Activated T-helper 17 cell treated with anti-CD3 and anti-CD28 coated beads, Interleukin-2, amount 50 U/mL, for 72 hours (primary cell): Measurements from ENCODE around the gene PLEKHO2. TPM values are rescaled to one million over a fixed set of nuclear protein-coding genes. Genes with fewer than 3 reads are reported as not detected.
"Not testable (repeated sequence)": the region's sequence is repeated elsewhere in the genome, so short reads cannot be mapped to it uniquely, and the experiment has no call there.

Source experiments
- ATAC-seq: fragments of 150-1000 bp; cut with Tn5 transposase; replicated peaks from 2 replicates; pipeline ENCODE4 v1.10.0; 2021; ENCODE audit warnings: mild to moderate bottlenecking, moderate library complexity
- H3K27ac Mint-ChIP-seq: one replicate; pipeline ENCODE4 v1.8.0; 2022; ENCODE audit warnings: mixed read lengths
- H3K27me3 Mint-ChIP-seq: one replicate; pipeline ENCODE4 v1.8.0; 2022; ENCODE audit warnings: mixed read lengths
- H3K36me3 Mint-ChIP-seq: one replicate; pipeline ENCODE4 v1.8.0; 2022; ENCODE audit warnings: low read depth, mild to moderate bottlenecking, mixed read lengths
- H3K4me1 Mint-ChIP-seq: one replicate; pipeline ENCODE4 v1.8.0; 2022; ENCODE audit warnings: mixed read lengths
- H3K4me3 Mint-ChIP-seq: one replicate; pipeline ENCODE4 v1.8.0; 2022; ENCODE audit warnings: mild to moderate bottlenecking, mixed read lengths
- H3K9me3 Mint-ChIP-seq: one replicate; pipeline ENCODE4 v1.8.0; 2022; ENCODE audit warnings: mixed read lengths
- total RNA-seq, 2 donors: library from RNA; stranded (reverse); gene quantifications; one replicate each; pipeline ENCODE4 v1.2.3, GENCODE V29; 2022

Gene PLEKHO2, protein sequence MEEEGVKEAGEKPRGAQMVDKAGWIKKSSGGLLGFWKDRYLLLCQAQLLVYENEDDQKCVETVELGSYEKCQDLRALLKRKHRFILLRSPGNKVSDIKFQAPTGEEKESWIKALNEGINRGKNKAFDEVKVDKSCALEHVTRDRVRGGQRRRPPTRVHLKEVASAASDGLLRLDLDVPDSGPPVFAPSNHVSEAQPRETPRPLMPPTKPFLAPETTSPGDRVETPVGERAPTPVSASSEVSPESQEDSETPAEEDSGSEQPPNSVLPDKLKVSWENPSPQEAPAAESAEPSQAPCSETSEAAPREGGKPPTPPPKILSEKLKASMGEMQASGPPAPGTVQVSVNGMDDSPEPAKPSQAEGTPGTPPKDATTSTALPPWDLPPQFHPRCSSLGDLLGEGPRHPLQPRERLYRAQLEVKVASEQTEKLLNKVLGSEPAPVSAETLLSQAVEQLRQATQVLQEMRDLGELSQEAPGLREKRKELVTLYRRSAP
- 10 to 100 TPM; 21.8 to 25.9 TPM for total RNA-seq

DNA sequence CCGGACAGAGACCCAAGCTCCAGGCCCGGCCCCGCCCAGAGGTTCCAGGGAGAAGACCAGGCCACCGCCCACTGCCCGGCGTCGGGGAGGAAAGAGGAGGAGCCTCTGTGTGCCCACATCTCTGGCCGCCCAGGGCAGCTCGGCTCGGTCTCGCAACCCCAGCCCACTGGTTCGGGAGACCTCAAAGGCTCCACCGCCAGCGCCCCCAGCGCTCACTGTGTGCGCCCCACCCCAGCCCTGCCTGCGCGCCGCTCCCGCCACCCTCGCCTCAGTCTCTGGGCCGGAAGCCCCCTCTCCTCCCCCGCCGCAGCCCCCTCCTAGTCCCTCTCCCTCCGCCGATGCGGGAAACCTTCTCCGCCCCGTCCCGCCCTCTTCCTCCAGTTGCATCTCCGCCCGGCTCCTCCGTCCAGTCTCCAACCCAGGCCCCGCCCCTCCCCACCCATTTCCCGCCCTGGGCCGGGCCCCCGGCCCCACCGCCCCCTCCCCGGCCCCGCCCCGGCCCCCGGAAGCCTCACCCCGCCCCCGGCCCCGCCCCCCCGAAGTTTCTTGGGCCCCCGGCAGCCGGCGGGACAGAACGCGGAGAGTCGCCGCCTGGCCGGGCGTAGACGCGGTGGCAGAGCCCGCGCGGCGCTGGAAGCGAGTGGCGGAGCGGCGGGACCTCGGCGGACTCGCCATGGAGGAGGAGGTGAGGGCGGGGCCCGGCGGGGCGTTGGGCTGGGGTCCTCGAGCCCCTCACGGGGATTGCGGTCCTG, at the start of gene PLEKHO2:
Gene PLEKHO2 (plus strand): TSS at position 572 of the 752 bp plus-strand sequence. CDS start 102 bp downstream, at position 674.
- Mint-ChIP-seq H3K27me3 (no peaks in the 10 kb centered on the region), H3K4me3 (peak within 1 kb of the TSS; percentile 97), H3K4me1 (peaks cover 50% of the 10 kb centered on the region), H3K27ac (peak within 1 kb of the TSS; percentile 92), H3K9me3 (no peaks in the 10 kb centered on the region), H3K36me3 (peaks cover 42% of the 10 kb centered on the region)
- peak; percentile 84 for ATAC-seq

DNA sequence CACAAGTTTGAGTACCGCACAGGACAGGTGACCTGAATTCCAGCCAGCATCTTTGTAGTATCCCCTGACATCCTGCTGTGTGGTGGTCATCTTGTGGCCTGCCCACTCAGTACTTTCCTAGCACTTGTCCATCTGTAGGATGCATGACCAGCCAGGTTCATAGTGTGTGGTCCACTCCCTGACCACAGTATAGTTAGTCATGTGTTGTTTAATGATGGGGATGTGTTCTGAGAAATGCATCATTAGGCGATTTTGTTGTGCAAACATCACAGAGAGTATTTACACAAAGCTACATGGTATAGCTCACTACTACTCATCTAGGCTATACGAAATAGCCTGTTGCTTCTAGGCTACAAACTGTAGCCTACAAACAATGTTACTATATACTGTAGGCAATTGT, 49.4 kb upstream of the PLEKHO2 start:
- H3K36me3 Mint-ChIP-seq, result no peaks in the 10 kb centered on the region
- H3K9me3 Mint-ChIP-seq, result no peaks in the 10 kb centered on the region
- H3K4me3 Mint-ChIP-seq, result no peak overlapping the region
- no peak for ATAC-seq
- no peaks in the 10 kb centered on the region for H3K4me1 Mint-ChIP-seq
- H3K27me3 Mint-ChIP-seq, result no peaks in the 10 kb centered on the region
- H3K27ac Mint-ChIP-seq, result no peak overlapping the region

- not testable (repeated sequence) for H3K36me3 Mint-ChIP-seq, ATAC-seq, H3K4me1 Mint-ChIP-seq, H3K4me3 Mint-ChIP-seq, H3K9me3 Mint-ChIP-seq, H3K27me3 Mint-ChIP-seq, H3K27ac Mint-ChIP-seq
Observed at GRCh38 chr15:64795299-64795698, 46.4 kb upstream of the PLEKHO2 start.

- ATAC-seq, H3K4me1 Mint-ChIP-seq, H3K9me3 Mint-ChIP-seq, H3K4me3 Mint-ChIP-seq, H3K27ac Mint-ChIP-seq, H3K36me3 Mint-ChIP-seq, H3K27me3 Mint-ChIP-seq: not testable (repeated sequence)
Observed at GRCh38 chr15:64795921-64796320, 45.8 kb upstream of the PLEKHO2 start.

- not testable (repeated sequence) for H3K4me1 Mint-ChIP-seq, H3K4me3 Mint-ChIP-seq, H3K27me3 Mint-ChIP-seq, H3K27ac Mint-ChIP-seq, H3K36me3 Mint-ChIP-seq, H3K9me3 Mint-ChIP-seq, ATAC-seq
Observed at GRCh38 chr15:64798905-64799304, 42.8 kb upstream of the PLEKHO2 start.

- Mint-ChIP-seq H3K36me3 (no peaks in the 10 kb centered on the region), H3K4me1 (no peaks in the 10 kb centered on the region), H3K27me3 (no peaks in the 10 kb centered on the region), H3K4me3 (no peak overlapping the region), H3K27ac (no peak overlapping the region), H3K9me3 (no peaks in the 10 kb centered on the region)
- ATAC-seq, result no peak
Observed at GRCh38 chr15:64800476-64800875, 41.2 kb upstream of the PLEKHO2 start.

GRCh38 chr15:64803526-64803925, 38.2 kb upstream of the PLEKHO2 start:
- H3K4me3 Mint-ChIP-seq, result no peak overlapping the region
- no peak overlapping the region for H3K27ac Mint-ChIP-seq
- no peaks in the 10 kb centered on the region for H3K9me3 Mint-ChIP-seq
- no peaks in the 10 kb centered on the region for H3K36me3 Mint-ChIP-seq
- no peak for ATAC-seq
- H3K27me3 Mint-ChIP-seq, result no peaks in the 10 kb centered on the region
- no peaks in the 10 kb centered on the region for H3K4me1 Mint-ChIP-seq

GRCh38 chr15:64804619-64805018, 37.1 kb upstream of the PLEKHO2 start:
- Mint-ChIP-seq H3K4me1 (no peaks in the 10 kb centered on the region), H3K27me3 (no peaks in the 10 kb centered on the region), H3K27ac (no peak overlapping the region), H3K4me3 (no peak overlapping the region), H3K9me3 (no peaks in the 10 kb centered on the region), H3K36me3 (no peaks in the 10 kb centered on the region)
- no peak for ATAC-seq

GRCh38 chr15:64806509-64806908, 35.2 kb upstream of the PLEKHO2 start:
- H3K4me1 Mint-ChIP-seq, result no peaks in the 10 kb centered on the region
- H3K27me3 Mint-ChIP-seq, result no peaks in the 10 kb centered on the region
- H3K4me3 Mint-ChIP-seq, result no peak overlapping the region
- no peak for ATAC-seq
- H3K27ac Mint-ChIP-seq, result no peak overlapping the region
- H3K36me3 Mint-ChIP-seq, result no peaks in the 10 kb centered on the region
- H3K9me3 Mint-ChIP-seq, result no peaks in the 10 kb centered on the region

- no peak for ATAC-seq
- no peak overlapping the region for H3K4me3 Mint-ChIP-seq
- H3K36me3 Mint-ChIP-seq, result no peaks in the 10 kb centered on the region
- no peaks in the 10 kb centered on the region for H3K4me1 Mint-ChIP-seq
- no peak overlapping the region for H3K27ac Mint-ChIP-seq
- no peaks in the 10 kb centered on the region for H3K9me3 Mint-ChIP-seq
- H3K27me3 Mint-ChIP-seq, result no peaks in the 10 kb centered on the region
Observed at GRCh38 chr15:64807051-64807749, 34.5 kb upstream of the PLEKHO2 start.

DNA sequence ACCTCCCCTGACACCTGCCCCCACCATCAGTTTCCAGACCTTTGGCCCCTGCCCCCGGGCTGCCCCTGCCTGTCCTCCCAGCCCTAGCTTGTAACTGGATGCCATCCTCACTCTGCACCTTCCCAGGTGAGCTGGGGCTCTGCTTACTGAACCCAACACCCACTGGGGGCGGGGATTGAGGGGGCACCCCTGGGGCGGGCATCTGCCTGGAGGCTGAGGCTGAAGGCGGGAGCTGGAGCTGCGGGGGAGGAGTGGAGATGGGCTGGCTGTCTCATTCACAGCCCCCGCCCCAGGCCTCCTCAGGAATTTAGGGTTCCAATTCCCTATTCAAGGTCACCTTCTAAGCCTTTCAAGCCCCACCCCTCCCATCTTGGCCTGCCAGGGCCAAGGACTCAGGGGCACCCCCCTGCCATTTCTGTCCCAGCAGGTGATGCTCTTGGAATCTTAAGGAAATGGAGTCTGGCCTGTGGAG, 33.9 kb upstream of the PLEKHO2 start:
- Mint-ChIP-seq H3K27me3 (no peaks in the 10 kb centered on the region), H3K4me1 (no peaks in the 10 kb centered on the region), H3K27ac (no peak overlapping the region), H3K9me3 (no peaks in the 10 kb centered on the region), H3K4me3 (no peak overlapping the region), H3K36me3 (no peaks in the 10 kb centered on the region)
- no peak for ATAC-seq

DNA sequence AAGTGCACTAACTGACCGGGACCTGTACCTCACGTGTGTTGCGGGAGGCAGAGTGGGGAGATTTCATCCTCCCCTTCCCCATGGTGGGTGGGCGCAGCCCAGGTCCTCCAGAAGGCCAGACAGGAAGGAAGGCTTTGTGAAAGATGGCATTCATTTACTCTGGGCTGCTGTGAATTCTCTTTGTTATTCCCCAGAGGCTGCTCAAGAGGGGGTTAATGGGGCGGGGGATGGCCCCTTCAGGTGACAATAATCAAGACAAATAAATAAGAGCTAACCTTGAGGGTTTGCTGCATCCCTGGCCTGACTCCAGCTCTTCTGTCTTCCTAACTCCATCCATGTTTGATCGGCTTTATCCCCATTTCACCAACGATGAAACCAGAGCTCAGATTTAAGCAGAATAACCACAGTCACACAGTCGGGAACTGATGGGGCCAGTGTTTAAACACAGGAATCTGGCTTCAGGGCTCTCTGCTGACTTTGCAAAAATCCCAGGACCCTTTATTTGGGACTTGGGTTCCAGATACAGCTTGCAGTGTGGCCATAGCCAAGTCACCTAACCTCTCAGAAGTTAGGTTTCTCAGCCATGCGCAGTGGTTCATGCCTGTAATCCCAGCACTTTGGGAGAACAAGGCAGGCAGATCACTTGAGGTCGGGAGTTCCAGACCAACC, 32.8 kb upstream of the PLEKHO2 start:
- Mint-ChIP-seq H3K27ac (no peak overlapping the region), H3K36me3 (no peaks in the 10 kb centered on the region), H3K4me1 (no peaks in the 10 kb centered on the region), H3K9me3 (no peaks in the 10 kb centered on the region), H3K4me3 (no peak overlapping the region), H3K27me3 (no peaks in the 10 kb centered on the region)
- no peak for ATAC-seq

GRCh38 chr15:64809649-64810496, 31.8 kb upstream of the PLEKHO2 start:
- Mint-ChIP-seq H3K4me1 (no peaks in the 10 kb centered on the region), H3K27me3 (no peaks in the 10 kb centered on the region), H3K36me3 (no peaks in the 10 kb centered on the region), H3K9me3 (no peaks in the 10 kb centered on the region), H3K4me3 (no peak overlapping the region), H3K27ac (no peak overlapping the region)
- peak; percentile 79 for ATAC-seq
